H9 (cell line): ENCODE data around the gene CTR9. TPM values are rescaled to one million over a fixed set of nuclear protein-coding genes. Genes with fewer than 3 reads are reported as not detected.

Experiments used
- DNase-seq: peaks from one replicate; pipeline ENCODE4 v3.0.0-alpha.2; 2017
- H2AFZ ChIP-seq: one replicate; pipeline ENCODE4 v1.6.1; 2013; ENCODE audit warnings: mild to moderate bottlenecking, low read length, control low read depth, moderate library complexity
- H2AK5ac ChIP-seq: 2 replicates; pipeline ENCODE4 v1.6.1; 2013; ENCODE audit warnings: low read length, control low read depth, mixed read lengths; ENCODE audit not compliant: insufficient read length
- H2BK120ac ChIP-seq: one replicate; pipeline ENCODE4 v1.6.1; 2013; ENCODE audit warnings: low read depth, mild to moderate bottlenecking, low read length, control low read depth, inconsistent platforms; ENCODE audit not compliant: poor library complexity, severe bottlenecking
- H2BK12ac ChIP-seq: 2 replicates; pipeline ENCODE4 v1.6.1; 2013; ENCODE audit warnings: low read length, control low read depth, mixed read lengths, low read depth; ENCODE audit not compliant: insufficient read length
- H2BK15ac ChIP-seq: 2 replicates; pipeline ENCODE4 v1.6.1; 2013; ENCODE audit warnings: low read depth, low read length, control low read depth
- H2BK20ac ChIP-seq: one replicate; pipeline ENCODE4 v1.6.1; 2013; ENCODE audit warnings: low read depth, mild to moderate bottlenecking, low read length, control low read depth, inconsistent platforms; ENCODE audit not compliant: poor library complexity, severe bottlenecking
- H2BK5ac ChIP-seq: 2 replicates; pipeline ENCODE4 v1.6.1; 2013; ENCODE audit warnings: low read length, control low read depth, mixed read lengths; ENCODE audit not compliant: insufficient read length
- H3K14ac ChIP-seq: 2 replicates; pipeline ENCODE4 v1.6.1; 2013; ENCODE audit warnings: low read length, control low read depth; ENCODE audit not compliant: insufficient read depth
- H3K18ac ChIP-seq: 2 replicates; pipeline ENCODE4 v1.6.1; 2013; ENCODE audit warnings: low read depth, mild to moderate bottlenecking, mixed read lengths, low read length, control low read depth; ENCODE audit not compliant: insufficient read length
- H3K23ac ChIP-seq: 2 replicates; pipeline ENCODE4 v1.6.1; 2013; ENCODE audit warnings: low read length, control low read depth, mixed read lengths, low read depth; ENCODE audit not compliant: insufficient read length
- H3K23me2 ChIP-seq: 2 replicates; pipeline ENCODE4 v1.6.1; 2013; ENCODE audit warnings: low read depth, mild to moderate bottlenecking, mixed read lengths, low read length, control low read depth; ENCODE audit not compliant: insufficient read length, poor library complexity, severe bottlenecking
- H3K27ac ChIP-seq: 2 replicates; pipeline ENCODE4 v1.5.1; 2013; ENCODE audit warnings: low read length, control low read depth, mixed read lengths, low read depth; ENCODE audit not compliant: insufficient read length
- H3K27me3 ChIP-seq: 2 replicates; pipeline ENCODE4 v1.6.1; 2013; ENCODE audit warnings: low read length, control low read depth, inconsistent platforms; ENCODE audit not compliant: insufficient read depth
- H3K4ac ChIP-seq: 2 replicates; pipeline ENCODE4 v1.6.1; 2013; ENCODE audit warnings: low read depth, mild to moderate bottlenecking, control low read depth, inconsistent platforms, low read length, moderate library complexity
- H3K4me1 ChIP-seq: 2 replicates; pipeline ENCODE4 v1.6.1; 2013; ENCODE audit warnings: low read length, control low read depth, inconsistent platforms; ENCODE audit not compliant: insufficient read depth
- H3K4me2 ChIP-seq: 2 replicates; pipeline ENCODE4 v1.6.1; 2013; ENCODE audit warnings: low read length, control low read depth, mixed read lengths; ENCODE audit not compliant: insufficient read length, insufficient read depth
- H3K56ac ChIP-seq: 2 replicates; pipeline ENCODE4 v1.6.1; 2013; ENCODE audit warnings: low read depth, mild to moderate bottlenecking, mixed read lengths, low read length, control low read depth; ENCODE audit not compliant: insufficient read length
- H3K79me1 ChIP-seq: 2 replicates; pipeline ENCODE4 v1.6.1; 2013; ENCODE audit warnings: low read depth, mild to moderate bottlenecking, moderate library complexity, low read length, control low read depth, inconsistent platforms; ENCODE audit not compliant: insufficient read depth, poor library complexity, severe bottlenecking
- H3K79me2 ChIP-seq: 2 replicates; pipeline ENCODE4 v1.6.1; 2013; ENCODE audit warnings: low read length, control low read depth, inconsistent platforms; ENCODE audit not compliant: insufficient read depth
- H3K9ac ChIP-seq: 2 replicates; pipeline ENCODE4 v1.6.1; 2013; ENCODE audit warnings: low read length, control low read depth, mixed read lengths; ENCODE audit not compliant: insufficient read length; ENCODE audit errors: extremely low read depth
- H3K9me3 ChIP-seq: one replicate; pipeline ENCODE4 v1.6.1; 2013; ENCODE audit warnings: low read depth, low read length, inconsistent platforms; ENCODE audit not compliant: control insufficient read depth
- H3T11ph ChIP-seq: one replicate; pipeline ENCODE4 v1.6.1; 2013; ENCODE audit warnings: mild to moderate bottlenecking, low read length, control low read depth, inconsistent platforms
- H4K20me1 ChIP-seq: one replicate; pipeline ENCODE4 v1.6.1; 2013; ENCODE audit not compliant: control insufficient read depth, insufficient read length, insufficient read depth
- H4K5ac ChIP-seq: 2 replicates; pipeline ENCODE4 v1.6.1; 2013; ENCODE audit warnings: low read depth, mild to moderate bottlenecking, mixed read lengths, low read length, control low read depth; ENCODE audit not compliant: insufficient read length
- H4K8ac ChIP-seq: replicated peaks from 2 replicates; pipeline ENCODE4 v1.6.1; 2013; ENCODE audit warnings: low read length, control low read depth, mixed read lengths, low read depth; ENCODE audit not compliant: insufficient read length
- H4K91ac ChIP-seq: 2 replicates; pipeline ENCODE4 v1.6.1; 2013; ENCODE audit warnings: low read depth, mild to moderate bottlenecking, moderate library complexity, mixed read lengths, low read length, control low read depth; ENCODE audit not compliant: insufficient read length
- H3K27ac Mint-ChIP-seq, 3 experiments: 2 replicates in 2 of 3; 3 replicates in 1 of 3; pipeline ENCODE4 v1.8.0; 2020 to 2021; ENCODE audit warnings: mixed read lengths in 3 of 3, mild to moderate bottlenecking in 1 of 3, moderate library complexity in 1 of 3
- H3K27me3 Mint-ChIP-seq: 2 replicates; pipeline ENCODE4 v1.8.0; 2021; ENCODE audit warnings: low read depth, mild to moderate bottlenecking, moderate library complexity, mixed read lengths
- H3K36me3 Mint-ChIP-seq, 3 experiments: 2 replicates in 2 of 3; 3 replicates in 1 of 3; pipeline ENCODE4 v1.8.0; 2020 to 2021; ENCODE audit warnings: low read depth in 3 of 3, mixed read lengths in 3 of 3; ENCODE audit not compliant: insufficient read depth in 1 of 3
- H3K4me1 Mint-ChIP-seq, 2 experiments: 2 replicates each; pipeline ENCODE4 v1.8.0; 2020; ENCODE audit warnings: mixed read lengths in 2 of 2
- H3K4me3 Mint-ChIP-seq, 2 experiments: 2 replicates in 1 of 2; 3 replicates in 1 of 2; pipeline ENCODE4 v1.8.0; 2020 to 2021; ENCODE audit warnings: mild to moderate bottlenecking in 2 of 2, mixed read lengths in 2 of 2, moderate library complexity in 1 of 2
- H3K9me3 Mint-ChIP-seq, 2 experiments: 2 replicates in 1 of 2; 3 replicates in 1 of 2; pipeline ENCODE4 v1.8.0; 2020; ENCODE audit warnings: mild to moderate bottlenecking in 2 of 2, mixed read lengths in 2 of 2, moderate library complexity in 1 of 2
- CTCF ChIP-seq: fragments of 200-600 bp; sonication (generic); conservative IDR thresholded peaks from 3 replicates; pipeline ENCODE4 v1.8.0; 2021; ENCODE audit warnings: antibody characterized with exemption, mild to moderate bottlenecking
- WGBS: extraction: QIAGEN DNeasy Blood & Tissue Kit; methylation state at CpG from one replicate; pipeline ENCODE4 v1.1.7; 2013; ENCODE audit warnings: missing lambda C conversion rate, low lambda C conversion rate, mixed read lengths; ENCODE audit not compliant: insufficient read length; ENCODE audit errors: extremely low coverage; 5-methylcytosine and 5-hydroxymethylcytosine counted together
- total RNA-seq: library from RNA; stranded (reverse); gene quantifications from 2 replicates; pipeline ENCODE4 v1.2.1, GENCODE V29; 2021

CTR9 gene
- total RNA-seq, 1 experiment from 2014 or later: 37.5 TPM

- Histone ChIP-seq H2BK5ac (no peak overlapping the region), H3K14ac (no peak overlapping the region), H2AK5ac (no peak overlapping the region), H3K27me3 (no peaks in the 10 kb centered on the region), H3K79me2 (no peaks in the 10 kb centered on the region), H4K8ac (no peak overlapping the region), H2AFZ (no peak overlapping the region), H4K91ac (no peak overlapping the region), H4K20me1 (no peaks in the 10 kb centered on the region), H2BK15ac (no peak overlapping the region), H3K56ac (no peak overlapping the region), H3K23ac (no peak overlapping the region), H3K4me1 (no peaks in the 10 kb centered on the region), H3K27ac (no peak overlapping the region), H3K4ac (no peak overlapping the region), H3K23me2 (no peaks in the 10 kb centered on the region), H3K79me1 (no peaks in the 10 kb centered on the region), H3T11ph (no peak overlapping the region), H3K9ac (no peak overlapping the region), H3K9me3 (no peaks in the 10 kb centered on the region), H2BK120ac (no peak overlapping the region), H2BK12ac (no peak overlapping the region), H2BK20ac (no peak overlapping the region), H4K5ac (no peak overlapping the region), H3K4me2 (no peak overlapping the region), H3K18ac (no peak overlapping the region)
- TF ChIP-seq CTCF: no peak
- peaks cover 4 to 6% of the 10 kb centered on the region in 2 experiments for H3K4me1 Mint-ChIP-seq
- WGBS: no CpG with 5 or more reads among the region's 3 CpGs
- no peak overlapping the region for H3K4me3 Mint-ChIP-seq
- no peak overlapping the region for H3K27ac Mint-ChIP-seq
- peaks cover 7% of the 10 kb centered on the region for H3K27me3 Mint-ChIP-seq
- no peak for DNase-seq
- peaks cover 50 to 67% (median 60%) of the 10 kb centered on the region in 3 experiments for H3K36me3 Mint-ChIP-seq
- no peaks in the 10 kb centered on the region for H3K9me3 Mint-ChIP-seq
Measured at GRCh38 chr11:10797531-10797930, 46.5 kb downstream of the CTR9 start.
